Activated CD4-positive, alpha-beta T cell treated with anti-CD3 and anti-CD28 coated beads, Interleukin-10, Interleukin-2, amounts not matched to agents 100 ng/mL and 50 ng/mL, durations not matched to agents 16 hours and 8 hours (primary cell): Measurements from ENCODE around the gene SLC25A18.
"Not testable (repeated sequence)": the region's sequence is repeated elsewhere in the genome, so short reads cannot be mapped to it uniquely, and the experiment has no call there.

Experiments
- DNase-seq: peaks from one replicate; pipeline ENCODE4 v3.0.0-alpha.2; 2020

The SLC25A18 gene

DNA sequence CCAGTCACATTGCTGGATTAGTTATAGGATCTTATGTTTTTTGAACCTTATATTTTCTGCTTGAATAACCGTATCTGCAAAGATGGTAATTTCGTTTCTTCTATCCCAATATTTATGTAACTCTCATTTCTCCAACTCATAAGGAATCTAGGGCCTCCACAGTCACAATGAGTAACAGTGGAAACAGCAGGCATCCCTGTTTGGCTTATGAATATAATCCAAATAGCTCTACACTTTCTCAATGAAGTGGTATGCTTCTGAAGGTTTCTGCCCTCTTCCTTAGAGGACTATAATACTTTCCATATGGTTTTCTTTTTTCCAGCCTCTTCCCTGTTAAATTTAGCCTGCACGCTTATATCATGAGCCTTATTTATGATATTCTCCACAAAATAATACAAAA lies 48.8 kb downstream of the SLC25A18 start:
- no peak for DNase-seq

DNA sequence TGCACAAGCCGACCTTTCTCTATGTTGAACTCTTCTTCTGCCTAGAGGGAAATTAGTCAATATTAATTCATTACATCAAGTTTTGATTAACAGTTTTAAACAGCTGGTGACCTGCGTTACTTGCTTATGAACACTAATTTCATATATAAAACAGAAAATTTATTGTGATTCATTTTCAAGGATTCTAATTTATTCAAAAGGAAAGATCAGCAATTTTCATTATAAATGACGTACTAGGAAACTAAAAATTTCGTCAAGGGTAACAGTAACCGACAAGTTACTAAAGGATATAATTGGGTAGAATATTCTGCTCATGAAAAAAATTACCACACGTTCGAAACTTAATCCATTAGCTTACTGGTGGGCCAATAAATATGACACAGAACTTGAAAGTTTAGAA lies 50.0 kb downstream of the SLC25A18 start:
- no peak for DNase-seq

DNA sequence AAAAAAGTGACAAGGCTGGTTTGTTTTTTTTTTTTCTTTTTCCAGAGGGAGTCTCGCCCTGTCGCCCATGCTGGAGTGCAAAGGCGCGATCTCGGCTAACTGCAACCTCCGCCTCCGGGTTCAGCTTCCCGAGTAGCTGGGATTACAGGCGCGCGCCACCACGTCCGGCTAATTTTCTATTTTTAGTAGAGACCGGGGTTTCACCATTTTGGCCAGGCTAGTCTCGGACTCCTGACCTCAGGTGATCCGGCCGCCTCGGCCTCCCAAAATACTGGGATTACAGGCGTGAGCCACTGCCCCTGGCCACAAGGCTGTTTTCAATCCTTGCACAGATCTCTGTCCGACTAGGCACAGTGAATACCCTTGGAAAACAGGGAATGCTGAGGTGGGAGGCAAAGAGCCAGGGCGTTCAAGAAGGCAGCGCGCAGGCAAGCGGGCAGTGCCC lies 64.7 kb downstream of the SLC25A18 start:
- DNase-seq: no peak

DNA sequence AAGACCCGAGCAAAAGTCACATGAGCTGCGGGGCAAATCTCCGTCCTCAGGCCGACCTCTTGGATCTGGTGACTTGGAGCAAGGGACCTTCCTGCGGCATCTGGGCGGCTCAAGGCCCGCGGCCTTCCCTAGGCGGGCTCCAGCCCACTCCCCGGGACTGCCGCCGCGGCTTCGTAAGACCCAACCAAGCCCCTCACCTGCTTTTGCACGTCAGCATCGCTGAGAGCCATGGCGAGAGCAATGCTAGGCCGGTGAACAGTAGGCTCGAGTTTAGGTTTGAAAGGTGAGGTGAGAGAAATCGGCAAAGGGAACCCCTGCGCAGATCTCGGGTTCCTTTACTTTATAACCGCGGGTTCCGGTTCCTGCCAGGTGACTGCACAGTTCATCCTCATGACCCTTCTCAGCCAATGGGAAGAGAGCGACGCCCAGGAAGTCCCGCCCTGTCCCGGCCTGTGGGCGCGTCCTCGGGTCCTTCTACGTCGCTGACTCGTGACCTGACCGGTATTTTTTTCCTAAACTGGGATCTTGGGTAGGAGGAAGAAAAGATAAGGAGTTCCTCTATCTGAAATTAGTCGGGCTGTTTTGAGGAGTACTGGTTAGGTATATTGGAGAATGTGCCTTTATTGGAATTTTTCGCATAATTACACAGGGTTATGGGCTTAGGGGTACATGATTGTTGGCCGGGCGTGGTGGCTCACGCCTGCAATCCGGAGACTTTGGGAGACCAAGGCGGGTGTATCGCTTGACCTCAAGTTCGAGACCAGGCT lies 65.3 kb downstream of the SLC25A18 start, which contains the start of gene ATP6V1E1:
Gene ATP6V1E1, minus strand, starts transcription at position 344 of the 767 bp plus-strand sequence. Its CDS starts 114 bp downstream, at position 230.
- peak; percentile 98 for DNase-seq

DNA sequence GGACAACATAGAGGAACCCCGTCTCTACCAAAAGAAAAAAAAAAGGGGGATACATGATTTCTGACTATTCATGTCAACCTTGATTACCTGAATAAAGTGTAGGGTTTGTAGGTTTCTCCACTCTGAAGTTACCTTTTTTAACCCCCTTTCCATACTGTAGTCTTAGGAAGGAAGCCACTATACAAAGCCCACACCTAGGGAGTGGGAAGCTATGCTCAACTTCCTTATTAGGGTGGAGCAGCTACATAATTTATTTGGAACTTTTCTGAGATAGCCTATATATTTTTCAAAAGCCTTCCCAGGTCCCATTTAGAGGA lies 65.8 kb downstream of the SLC25A18 start:
- no peak for DNase-seq

DNA sequence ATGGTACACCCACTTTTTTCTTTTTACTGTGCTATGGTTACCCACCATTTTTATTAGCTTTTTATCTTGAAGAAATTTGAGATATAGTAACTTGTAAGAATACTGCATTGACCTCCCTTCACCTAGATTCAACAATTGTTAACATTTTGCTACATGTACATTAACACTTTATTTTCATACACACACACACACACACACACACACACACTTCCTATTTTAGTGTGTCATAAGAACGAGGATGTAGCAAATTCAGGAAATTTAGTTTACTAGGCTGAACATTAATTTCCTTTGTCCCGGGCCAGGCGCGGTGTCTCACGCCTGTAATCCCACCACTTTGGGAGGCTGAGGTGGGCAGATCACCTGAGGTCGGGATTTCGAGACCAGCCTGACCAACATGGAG lies 66.3 kb downstream of the SLC25A18 start:
- no peak for DNase-seq

DNA sequence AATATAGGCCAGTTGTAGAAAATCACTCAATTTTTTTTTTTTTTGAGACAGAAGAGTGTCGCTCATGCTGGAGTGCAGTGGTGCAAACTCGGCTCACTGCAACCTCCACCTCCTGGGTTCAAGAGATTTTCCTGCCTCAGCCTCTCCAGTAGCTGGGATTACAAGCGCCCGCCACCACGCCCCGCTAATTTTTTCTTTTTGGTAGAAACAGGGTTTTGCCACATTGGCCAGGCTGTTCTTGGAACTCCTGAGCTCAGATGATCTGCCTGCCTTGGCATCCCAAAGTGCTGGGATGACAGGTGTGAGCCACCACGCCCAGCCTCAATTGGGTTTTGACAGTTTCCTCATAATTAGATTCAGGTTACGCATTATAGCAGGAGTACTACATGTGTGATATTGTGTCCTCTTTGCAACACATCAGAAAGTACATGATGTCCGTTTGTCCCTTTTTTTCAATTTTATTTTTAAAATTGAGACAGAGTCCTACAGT lies 67.8 kb downstream of the SLC25A18 start:
- DNase-seq: no peak

DNA sequence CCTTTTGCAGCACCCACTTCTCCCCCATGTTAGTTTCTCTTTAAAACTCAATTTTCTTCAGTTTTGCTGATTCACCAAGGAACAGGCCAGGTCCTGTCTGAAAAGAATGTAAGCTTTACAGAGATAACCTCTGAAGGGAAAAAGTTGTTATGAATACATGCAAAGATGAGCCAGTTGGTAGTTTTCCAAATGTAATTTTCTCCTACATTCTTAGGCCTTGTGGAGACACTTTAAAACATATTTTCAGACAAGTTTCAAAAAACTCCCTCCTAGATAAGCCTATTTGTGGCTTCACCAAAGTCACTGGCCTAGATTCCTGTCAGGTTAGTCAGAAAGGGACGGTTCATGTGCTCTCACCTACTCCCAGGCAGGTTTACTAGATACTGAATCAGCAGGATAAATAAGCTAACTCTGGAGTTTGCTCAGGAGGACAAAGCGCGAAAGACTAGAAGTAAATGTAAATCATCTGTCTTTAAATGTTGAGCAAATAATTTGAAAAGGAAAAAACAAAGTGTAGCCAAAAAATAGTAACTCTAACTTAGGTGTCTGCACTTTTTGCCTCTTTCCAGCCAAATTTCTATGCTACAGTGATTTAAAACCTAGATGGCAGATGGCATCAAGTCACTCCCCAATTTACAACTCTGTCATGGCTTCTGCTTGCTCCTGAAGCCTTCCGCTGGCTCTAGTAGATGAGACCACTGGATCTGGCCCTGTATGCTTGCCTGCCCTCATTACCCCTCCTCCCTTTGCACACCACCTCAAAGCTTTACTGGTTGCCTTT lies 70.1 kb downstream of the SLC25A18 start:
- DNase-seq: no peak

DNA sequence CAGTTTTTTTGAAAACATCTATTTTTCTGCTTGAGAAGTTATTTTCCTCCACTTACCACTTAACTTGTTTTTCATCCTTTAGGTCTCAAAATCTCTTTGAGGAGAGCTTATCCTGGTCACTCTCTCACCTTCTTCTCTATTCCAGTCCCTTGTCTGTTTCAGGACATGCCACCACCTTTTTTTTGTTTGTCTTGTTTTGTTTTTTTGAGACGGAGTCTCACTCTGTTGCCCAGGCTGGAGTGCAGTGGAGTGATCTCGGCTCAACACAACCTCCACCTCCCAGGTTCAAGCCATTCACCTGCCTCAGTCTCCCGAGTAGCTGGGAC lies 70.7 kb downstream of the SLC25A18 start:
- DNase-seq: no peak

DNA sequence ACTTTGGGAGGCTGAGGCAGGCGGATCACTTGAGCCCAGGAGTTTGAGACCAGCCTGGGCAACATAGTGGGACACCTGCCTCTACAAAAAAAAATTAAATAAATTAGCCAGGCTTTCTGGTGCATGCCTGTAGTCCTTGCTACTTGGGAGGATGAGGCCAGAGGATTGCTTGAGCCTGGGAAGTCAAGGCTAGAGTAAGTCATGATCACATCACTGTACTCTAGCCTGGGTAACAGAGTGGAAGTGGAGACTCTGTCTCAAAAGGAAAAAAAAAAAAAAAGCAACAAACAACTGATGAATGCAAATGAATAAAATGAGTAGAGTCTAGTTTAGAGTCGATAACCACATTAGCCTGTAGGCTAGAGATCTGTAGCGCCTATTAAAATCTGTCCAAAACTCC lies 71.4 kb downstream of the SLC25A18 start:
- no peak for DNase-seq

DNA sequence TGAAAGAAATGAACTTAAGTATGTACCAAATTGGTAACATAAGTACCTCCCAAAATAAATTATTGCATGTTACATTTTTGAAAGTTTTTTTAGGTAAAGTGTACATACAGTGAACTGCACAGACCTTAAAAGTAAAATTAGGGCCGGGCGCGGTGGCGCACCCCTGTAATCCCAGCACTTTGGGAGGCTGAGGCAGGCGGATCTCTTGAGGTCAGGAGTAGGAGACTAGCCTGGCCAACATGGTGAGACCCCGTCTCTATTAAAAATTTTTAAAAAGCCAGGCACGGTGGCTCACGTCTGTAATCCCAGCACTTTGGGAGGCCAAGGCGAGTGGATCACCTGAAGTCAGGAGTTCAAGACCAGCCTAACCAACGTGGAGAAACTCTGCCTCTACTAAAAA lies 73.6 kb downstream of the SLC25A18 start:
- DNase-seq: not testable (repeated sequence)

DNA sequence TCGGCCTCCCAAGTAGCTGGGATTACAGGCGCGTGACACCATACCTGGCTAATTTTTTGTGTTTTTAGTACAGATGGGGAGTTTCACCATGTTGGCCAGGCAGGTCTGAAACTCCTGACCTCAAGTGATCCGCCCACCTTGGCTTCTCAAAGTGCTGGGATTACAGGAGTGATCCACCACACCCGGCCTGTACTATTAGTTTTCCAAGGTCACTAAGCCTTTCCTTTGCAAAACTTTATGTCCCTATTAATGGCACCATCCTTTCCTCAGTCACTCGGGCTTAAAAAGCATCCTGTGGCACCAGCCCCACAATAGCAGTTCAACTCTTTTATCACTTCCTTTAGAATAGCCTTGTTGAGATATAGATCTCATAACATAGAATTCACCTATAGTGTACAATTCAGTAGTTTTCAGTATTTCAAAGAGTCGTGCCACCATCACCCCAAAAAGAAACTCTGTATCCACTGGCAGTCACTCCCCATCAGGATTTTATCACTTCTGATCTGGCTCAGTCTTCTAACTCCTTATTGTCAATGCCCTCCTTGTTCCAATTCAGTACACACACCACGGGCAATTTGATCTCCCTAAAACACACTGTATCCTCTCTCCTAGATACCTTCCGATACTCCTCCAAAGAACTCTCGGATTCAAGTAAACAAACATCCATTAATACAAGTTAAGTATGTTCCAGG lies 74.3 kb downstream of the SLC25A18 start:
- DNase-seq: no peak

DNA sequence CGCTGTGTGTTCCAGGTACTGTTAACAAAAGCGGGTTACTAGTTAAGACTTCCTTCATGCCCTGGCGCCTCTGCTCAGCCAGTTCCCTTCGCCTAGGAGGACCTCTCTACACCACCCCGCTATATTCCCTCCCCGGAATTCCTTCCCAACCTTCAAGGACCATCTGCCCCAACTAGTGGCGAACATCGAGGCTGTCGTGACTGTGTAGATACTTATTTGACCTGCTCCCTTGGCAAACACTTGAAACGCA lies 74.8 kb downstream of the SLC25A18 start:
- DNase-seq: no peak

DNA sequence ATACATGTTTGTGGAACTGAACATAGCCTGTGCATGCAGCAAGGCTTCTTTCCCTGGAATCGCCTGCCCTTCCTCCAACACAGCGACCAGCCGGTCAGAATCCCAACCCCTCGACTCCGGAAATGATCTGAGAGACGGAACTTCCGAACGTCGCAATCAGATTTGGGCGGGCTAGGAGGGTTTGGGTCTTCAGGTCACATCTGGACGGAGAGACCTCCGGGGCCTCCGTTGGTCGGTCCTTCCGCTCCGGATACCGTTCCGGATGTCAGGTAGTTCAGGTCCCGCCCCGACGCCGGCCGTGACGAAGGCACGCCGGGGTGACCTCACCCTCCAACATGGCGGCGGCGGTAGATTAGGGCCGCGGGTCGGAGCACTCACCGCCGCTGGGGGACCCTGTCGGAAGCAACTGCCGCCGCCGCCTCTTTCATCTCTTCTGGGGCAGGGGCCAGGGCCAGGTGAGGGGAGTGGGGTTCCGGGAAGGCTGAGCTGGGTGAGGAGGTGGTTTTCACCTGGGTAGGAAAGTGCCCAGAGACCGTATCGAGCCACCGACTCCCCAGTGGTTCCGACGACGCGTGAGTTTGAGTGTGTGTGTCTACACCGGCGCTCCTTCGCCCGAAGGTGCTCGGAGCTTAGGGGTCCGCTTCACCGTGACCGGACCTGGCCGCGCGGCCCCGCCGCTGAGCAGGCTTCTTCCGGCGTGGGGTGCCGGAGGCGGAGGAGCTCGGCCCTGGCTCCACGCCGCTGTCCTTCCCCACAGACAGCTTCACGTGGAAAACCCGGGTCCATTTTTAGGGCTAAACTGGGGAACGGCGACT lies 75.3 kb downstream of the SLC25A18 start, which contains the start of gene BCL2L13:
Gene BCL2L13, plus strand, starts transcription at position 326 of the 815 bp plus-strand sequence. CDS start 16,955 bp downstream, outside the sequence.
- peak; percentile 96 for DNase-seq

DNA sequence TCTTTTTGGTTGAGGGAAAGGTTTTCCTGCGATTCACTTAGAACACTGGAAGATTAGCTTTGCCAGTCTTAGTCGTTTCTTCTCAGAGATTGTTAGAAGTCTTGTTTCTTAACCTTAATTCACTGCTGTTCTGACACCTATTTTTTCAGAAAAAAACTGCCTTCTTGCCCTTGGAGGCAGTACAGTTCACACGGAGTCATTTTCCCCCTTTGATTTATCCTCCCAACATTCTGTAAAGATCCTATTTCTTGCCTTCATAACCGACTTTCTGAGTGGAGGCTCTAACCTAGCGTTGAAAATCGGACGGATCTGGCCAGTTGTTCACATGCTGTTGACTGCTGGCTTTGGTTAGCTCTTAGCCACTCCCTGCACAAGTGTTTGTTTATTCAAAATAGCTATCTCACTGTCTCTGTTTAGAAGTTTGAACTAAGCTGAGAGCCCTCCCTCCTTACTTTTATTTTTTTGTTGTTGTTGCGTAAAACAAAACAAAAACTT lies 76.0 kb downstream of the SLC25A18 start:
- peak; percentile 38 for DNase-seq
